WI38 (cell line): ENCODE measurements around the gene RBM33.

Experiments
- H3K4me3 ChIP-seq: 2 replicates; pipeline ENCODE4 v1.5.1; 2011; ENCODE audit warnings: low read depth, mild to moderate bottlenecking, control low read depth, low read length
- TF ChIP-seq, protein P1 (sequence below): IDR thresholded peaks from 2 replicates; pipeline ENCODE4 v1.5.1; 2012; ENCODE audit warnings: low read depth, mild to moderate bottlenecking, control low read depth, low read length

The RBM33 gene

DNA sequence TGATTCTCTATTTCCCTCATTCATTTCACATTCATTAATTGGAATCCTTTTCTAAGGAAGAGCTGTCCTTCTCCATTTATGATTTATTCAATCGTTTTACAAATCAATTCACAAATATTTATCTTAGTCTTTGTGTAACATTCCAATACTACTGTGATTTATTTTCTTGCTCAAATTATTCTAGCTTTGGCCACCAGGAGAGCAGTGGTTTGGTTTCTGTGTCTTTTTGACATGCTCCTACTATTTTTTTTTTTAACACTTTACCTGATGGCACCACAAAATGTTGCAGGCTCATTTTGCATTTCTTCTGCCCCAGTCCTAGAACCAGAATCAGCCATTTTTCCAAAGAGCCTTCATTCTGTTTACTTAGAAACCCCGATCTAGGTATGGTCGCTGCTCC, 13.3 kb upstream of the RBM33 start:
- TF ChIP-seq, protein P1, sequence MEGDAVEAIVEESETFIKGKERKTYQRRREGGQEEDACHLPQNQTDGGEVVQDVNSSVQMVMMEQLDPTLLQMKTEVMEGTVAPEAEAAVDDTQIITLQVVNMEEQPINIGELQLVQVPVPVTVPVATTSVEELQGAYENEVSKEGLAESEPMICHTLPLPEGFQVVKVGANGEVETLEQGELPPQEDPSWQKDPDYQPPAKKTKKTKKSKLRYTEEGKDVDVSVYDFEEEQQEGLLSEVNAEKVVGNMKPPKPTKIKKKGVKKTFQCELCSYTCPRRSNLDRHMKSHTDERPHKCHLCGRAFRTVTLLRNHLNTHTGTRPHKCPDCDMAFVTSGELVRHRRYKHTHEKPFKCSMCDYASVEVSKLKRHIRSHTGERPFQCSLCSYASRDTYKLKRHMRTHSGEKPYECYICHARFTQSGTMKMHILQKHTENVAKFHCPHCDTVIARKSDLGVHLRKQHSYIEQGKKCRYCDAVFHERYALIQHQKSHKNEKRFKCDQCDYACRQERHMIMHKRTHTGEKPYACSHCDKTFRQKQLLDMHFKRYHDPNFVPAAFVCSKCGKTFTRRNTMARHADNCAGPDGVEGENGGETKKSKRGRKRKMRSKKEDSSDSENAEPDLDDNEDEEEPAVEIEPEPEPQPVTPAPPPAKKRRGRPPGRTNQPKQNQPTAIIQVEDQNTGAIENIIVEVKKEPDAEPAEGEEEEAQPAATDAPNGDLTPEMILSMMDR, result no peak
- H3K4me3 ChIP-seq, result no peak overlapping the region

DNA sequence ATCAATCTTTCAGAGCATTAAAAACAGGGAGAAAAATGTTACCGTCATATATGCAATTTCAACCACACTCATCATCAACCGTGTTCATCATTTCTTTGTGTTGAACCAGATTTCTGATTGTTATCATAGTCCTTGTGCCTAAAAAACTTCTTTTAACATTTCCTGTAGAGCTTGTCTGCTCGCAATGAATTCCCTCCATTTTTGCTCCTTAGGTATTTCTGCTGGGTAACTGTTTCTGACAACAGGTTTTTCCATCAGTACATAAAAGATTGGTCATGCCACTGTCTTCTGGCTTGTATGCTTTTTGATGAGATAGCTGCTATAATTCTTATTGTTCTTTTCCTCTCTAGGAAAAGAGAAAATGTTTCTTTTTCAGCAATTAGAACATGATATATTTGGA, 8.6 kb upstream of the RBM33 start:
- no peak overlapping the region for H3K4me3 ChIP-seq
- TF ChIP-seq, protein P1, result no peak

DNA sequence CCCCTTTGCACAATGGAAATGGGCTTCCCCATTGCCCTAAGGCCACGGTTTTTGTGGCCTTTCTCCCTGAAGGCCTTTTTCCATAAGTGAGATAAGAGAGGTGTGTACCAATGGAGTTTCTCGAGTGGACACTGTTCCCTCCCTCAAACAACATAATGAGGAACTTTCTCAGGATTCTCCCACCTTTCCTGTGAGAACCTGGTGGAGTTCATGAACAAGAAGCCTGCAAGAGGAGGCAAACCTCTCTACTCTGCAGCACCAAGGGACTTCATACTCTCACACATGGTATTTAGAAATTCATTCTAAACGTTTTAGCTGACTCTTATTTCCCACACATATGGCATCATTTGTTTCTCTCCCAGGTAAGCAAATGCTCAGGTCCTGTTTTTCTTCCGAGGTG, 7.3 kb upstream of the RBM33 start:
- TF ChIP-seq, protein P1, result no peak
- no peak overlapping the region for H3K4me3 ChIP-seq

DNA sequence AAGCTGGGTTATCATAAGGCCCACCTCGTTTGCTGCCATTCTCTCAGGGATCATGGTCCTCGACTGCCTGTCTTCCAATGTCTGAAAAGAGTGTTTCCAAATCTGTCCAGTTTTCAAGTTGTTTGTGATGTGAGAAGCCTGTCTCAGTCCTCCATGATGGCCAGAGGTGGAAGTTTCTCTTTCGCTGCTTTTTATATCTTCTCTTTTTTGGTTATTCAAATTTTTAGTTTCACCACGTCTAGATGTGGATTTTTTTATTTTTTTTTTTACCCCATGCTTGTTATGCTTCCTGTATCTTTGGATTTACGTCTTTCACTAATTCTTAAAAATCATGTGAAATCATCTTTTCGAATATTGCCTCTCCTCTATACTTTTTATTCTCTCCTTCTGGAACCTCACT, 6.1 kb upstream of the RBM33 start:
- H3K4me3 ChIP-seq, result no peak overlapping the region
- TF ChIP-seq, protein P1, result no peak

DNA sequence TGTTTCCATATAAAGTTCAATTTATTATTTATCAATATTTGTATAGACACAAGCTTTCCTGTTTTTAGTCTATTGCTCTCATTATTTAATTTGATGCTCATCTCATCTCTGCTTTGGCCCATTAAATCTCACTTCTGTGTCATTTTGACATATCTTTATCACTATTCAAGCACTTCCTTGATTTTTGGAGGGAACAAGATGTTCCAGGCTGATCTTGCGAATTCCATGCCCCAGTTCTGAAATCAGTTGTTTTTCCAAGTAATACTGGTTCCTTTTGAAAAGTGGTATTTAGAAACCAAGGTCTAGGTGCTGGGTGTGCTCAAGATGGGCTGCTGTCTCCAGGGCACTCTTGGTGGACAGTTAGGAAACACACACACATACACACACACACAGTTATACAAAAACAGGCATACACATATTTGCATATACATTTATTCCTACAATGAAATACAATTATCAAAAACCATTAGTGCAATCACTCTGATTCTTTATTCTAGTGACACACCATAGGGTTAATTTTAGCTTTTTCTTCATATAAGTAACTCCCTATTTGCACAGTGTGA, 4.4 kb upstream of the RBM33 start:
- TF ChIP-seq, protein P1, result no peak
- H3K4me3 ChIP-seq, result no peak overlapping the region

DNA sequence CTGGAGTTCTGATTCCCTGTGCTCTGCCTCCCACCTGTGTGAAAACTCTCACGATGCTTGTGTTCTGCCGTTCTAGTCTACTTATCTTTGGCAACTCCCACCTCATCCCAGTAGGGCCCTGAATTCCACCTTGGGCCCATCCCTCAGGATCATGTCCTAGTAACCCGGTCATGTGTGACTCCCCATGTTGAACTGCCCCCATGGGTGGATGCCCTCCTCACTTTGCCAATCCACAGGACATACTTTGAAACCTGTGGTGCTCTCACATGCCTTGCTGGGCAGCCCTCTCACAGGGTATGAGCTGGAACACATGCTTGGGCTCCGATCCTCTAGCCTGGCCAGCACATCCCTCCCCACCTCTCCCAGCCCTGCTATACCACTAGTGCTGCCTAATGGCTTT, 3.8 kb upstream of the RBM33 start:
- TF ChIP-seq, protein P1, result no peak
- H3K4me3 ChIP-seq, result no peak overlapping the region

DNA sequence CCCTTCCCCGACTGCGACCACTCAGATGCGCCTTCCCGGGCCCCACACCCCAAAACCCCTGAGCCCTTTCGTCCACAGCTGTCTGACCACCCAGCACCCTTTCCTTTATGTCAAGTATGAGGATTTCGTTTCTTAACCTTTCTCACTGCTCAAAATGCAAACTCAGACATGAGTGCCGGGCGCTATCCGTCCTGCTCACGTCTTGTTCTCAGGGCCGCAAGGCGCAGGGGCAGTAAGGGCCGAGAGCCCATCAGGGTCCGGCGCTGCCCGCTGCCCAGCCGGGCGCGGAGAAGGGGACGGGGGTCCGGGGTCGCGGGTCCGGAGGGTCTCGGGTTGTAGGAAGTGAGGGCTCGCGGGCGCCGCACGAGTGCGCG, 670 bp upstream of the RBM33 start:
- H3K4me3 ChIP-seq, result peak overlapping the region; percentile 97
- TF ChIP-seq, protein P1, result no peak
